Measurements from ENCODE around the gene IMMP2L. TPM values are rescaled to one million over a fixed set of nuclear protein-coding genes. Genes with fewer than 3 reads are reported as not detected.

The IMMP2L gene
- polyA plus RNA-seq, 1 of the 3 experiments (the other 2 are of a cell fraction), result 10.7 TPM

DNA sequence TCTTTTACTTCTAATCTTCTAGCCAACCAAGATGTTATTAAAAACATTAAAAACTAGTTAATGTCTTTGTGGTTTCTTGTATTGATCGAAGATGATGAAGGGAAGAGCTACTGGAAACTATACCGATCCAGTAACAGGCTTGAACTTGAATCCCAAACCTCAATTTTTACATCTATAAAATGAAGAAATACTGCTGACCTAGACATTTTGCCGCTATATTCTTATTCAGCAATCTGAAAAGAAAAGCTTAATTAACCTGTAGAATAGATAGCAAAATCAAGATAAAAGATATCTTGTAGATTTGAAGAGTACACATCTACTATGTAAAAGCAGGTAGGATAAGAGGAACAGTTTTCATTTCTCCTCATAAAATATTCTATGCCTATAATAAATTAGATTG lies 797.4 kb downstream of the IMMP2L start:
- Histone ChIP-seq H3K27me3 (ENCODE audit: insufficient read depth) (no peaks in the 10 kb centered on the region), H3K36me3 (replicated peaks in 1 of 2; ENCODE audit: control insufficient read depth in 1 of 2, insufficient read depth in 2 of 2, low read length in 1 of 2) (no peaks in the 10 kb centered on the region), H3K4me2 (no peak overlapping the region), H3K4me1 (ENCODE audit: control insufficient read depth in 1 of 2, insufficient read depth in 2 of 2, low read depth in 1 of 2, low read length in 1 of 2) (peaks cover 0 to 11% of the 10 kb centered on the region in 2 experiments; a peak in 2 of 4 replicates), H3F3A (replicated peaks; ENCODE audit: insufficient read depth) (no peaks in the 10 kb centered on the region), H3K4me3 (ENCODE audit: low read depth in 2 of 2, low read length in 1 of 2) (no peak overlapping the region), H3K9me2 (no peaks in the 10 kb centered on the region), H3K9ac (no peak overlapping the region), H2AFZ (ENCODE audit: low read depth) (no peak overlapping the region), H3K79me2 (ENCODE audit: insufficient read depth) (no peaks in the 10 kb centered on the region), H3K27ac (ENCODE audit: low read depth in 2 of 2, low read length in 1 of 2) (no peak overlapping the region), H3K9me3 (no peaks in the 10 kb centered on the region), H4K20me1 (ENCODE audit: insufficient read depth) (no peaks in the 10 kb centered on the region)
- POLR2A ChIA-PET, result no interaction called here
- TF ChIP-seq MXI1 (IDR thresholded peaks at IDR 0.05; ENCODE audit: low read depth, low read length) (no peak), GATA2 (CRISPR knock-in tag; IDR thresholded peaks at IDR 0.05) (no peak), FOSL2 (IDR thresholded peaks at IDR 0.05; ENCODE audit: borderline replicate concordance, low read depth) (no peak), CHD2 (IDR thresholded peaks at IDR 0.05; ENCODE audit: low read length, partially characterized antibody) (no peak), EP300 (IDR thresholded peaks at IDR 0.05; ENCODE audit: borderline replicate concordance in 1 of 2, low read depth in 1 of 2, low read length in 1 of 2) (no peak), RXRA (IDR thresholded peaks at IDR 0.05; ENCODE audit: borderline replicate concordance, low read depth) (no peak), USF2 (IDR thresholded peaks at IDR 0.05; ENCODE audit: borderline replicate concordance, low read depth, low read length) (no peak), IRF3 (IDR thresholded peaks at IDR 0.05; ENCODE audit: low read depth, low read length) (no peak), YY1 (IDR thresholded peaks at IDR 0.05; ENCODE audit: low read depth) (no peak), MAX (IDR thresholded peaks at IDR 0.05; ENCODE audit: low read depth) (no peak), TEAD4 (IDR thresholded peaks at IDR 0.05; ENCODE audit: borderline replicate concordance, insufficient read depth) (no peak), TAF1 (IDR thresholded peaks at IDR 0.05; ENCODE audit: borderline replicate concordance, low read depth, low read length) (no peak), RFX5 (IDR thresholded peaks at IDR 0.05; ENCODE audit: low read length) (no peak), RCOR1 (IDR thresholded peaks at IDR 0.05; ENCODE audit: low read length) (no peak), FOXM1 (IDR thresholded peaks at IDR 0.05; ENCODE audit: low read depth) (no peak), SIN3A (IDR thresholded peaks at IDR 0.05; ENCODE audit: borderline replicate concordance, low read depth, low read length) (no peak)
- TF ChIP-seq, protein P1, sequence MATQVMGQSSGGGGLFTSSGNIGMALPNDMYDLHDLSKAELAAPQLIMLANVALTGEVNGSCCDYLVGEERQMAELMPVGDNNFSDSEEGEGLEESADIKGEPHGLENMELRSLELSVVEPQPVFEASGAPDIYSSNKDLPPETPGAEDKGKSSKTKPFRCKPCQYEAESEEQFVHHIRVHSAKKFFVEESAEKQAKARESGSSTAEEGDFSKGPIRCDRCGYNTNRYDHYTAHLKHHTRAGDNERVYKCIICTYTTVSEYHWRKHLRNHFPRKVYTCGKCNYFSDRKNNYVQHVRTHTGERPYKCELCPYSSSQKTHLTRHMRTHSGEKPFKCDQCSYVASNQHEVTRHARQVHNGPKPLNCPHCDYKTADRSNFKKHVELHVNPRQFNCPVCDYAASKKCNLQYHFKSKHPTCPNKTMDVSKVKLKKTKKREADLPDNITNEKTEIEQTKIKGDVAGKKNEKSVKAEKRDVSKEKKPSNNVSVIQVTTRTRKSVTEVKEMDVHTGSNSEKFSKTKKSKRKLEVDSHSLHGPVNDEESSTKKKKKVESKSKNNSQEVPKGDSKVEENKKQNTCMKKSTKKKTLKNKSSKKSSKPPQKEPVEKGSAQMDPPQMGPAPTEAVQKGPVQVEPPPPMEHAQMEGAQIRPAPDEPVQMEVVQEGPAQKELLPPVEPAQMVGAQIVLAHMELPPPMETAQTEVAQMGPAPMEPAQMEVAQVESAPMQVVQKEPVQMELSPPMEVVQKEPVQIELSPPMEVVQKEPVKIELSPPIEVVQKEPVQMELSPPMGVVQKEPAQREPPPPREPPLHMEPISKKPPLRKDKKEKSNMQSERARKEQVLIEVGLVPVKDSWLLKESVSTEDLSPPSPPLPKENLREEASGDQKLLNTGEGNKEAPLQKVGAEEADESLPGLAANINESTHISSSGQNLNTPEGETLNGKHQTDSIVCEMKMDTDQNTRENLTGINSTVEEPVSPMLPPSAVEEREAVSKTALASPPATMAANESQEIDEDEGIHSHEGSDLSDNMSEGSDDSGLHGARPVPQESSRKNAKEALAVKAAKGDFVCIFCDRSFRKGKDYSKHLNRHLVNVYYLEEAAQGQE (IDR thresholded peaks at IDR 0.05; ENCODE audit: low read depth, low read length), result no peak
- CTCF ChIA-PET, result interaction anchor here (0.6 kb wide), 1 partner anchor 1783 kb away, joined by 3 read pairs; no protein-coding TSS in a partner anchor
- no peak for DNase-seq
- WGBS (ENCODE audit: low lambda C conversion rate), result 66% methylated on average over 3 of the region's 3 CpGs

All from SK-N-SH (cell line).